ENCODE data around the gene FAU. TPM values are rescaled to one million over a fixed set of nuclear protein-coding genes. Genes with fewer than 3 reads are reported as not detected.

Gene FAU
- 384 and 510 TPM in 2 replicates for polyA plus RNA-seq

GRCh38 chr11:65121865-65122696 is at the start of gene FAU, which contains the start of gene MRPL49:
FAU (minus strand) TSS chr11:65122134; CDS start chr11:65121813, 321 bp downstream.
MRPL49 (plus strand) TSS chr11:65122321; CDS start chr11:65122347, 26 bp downstream.

GRCh38 chr11:65170058-65170534 is 48.2 kb upstream of the FAU start, which contains the start of gene SPDYC:
SPDYC (plus strand) TSS chr11:65170233; CDS start chr11:65171358, 1,125 bp downstream.

GRCh38 chr11:65134240-65134951 is 12.5 kb upstream of the FAU start, which contains the start of gene SYVN1:
SYVN1 (minus strand) TSS chr11:65134519; CDS start chr11:65133601, 918 bp downstream.

GRCh38 chr11:65117206-65118096 is 4.5 kb downstream of the FAU start, which contains the start of gene ZNHIT2:
ZNHIT2 (minus strand) TSS chr11:65117701; CDS start chr11:65117653, 48 bp downstream.

GRCh38 chr11:65111744-65112545 is 10.0 kb downstream of the FAU start, which contains the start of gene TM7SF2:
TM7SF2 (plus strand) TSS chr11:65111872; CDS start chr11:65112016, 144 bp downstream.

GRCh38 chr11:65095974-65096806 is 25.7 kb downstream of the FAU start, which contains the start of gene VPS51:
VPS51 (plus strand) TSS chr11:65096214; CDS start chr11:65096251, 37 bp downstream.

GRCh38 chr11:65083834-65084597 is 37.9 kb downstream of the FAU start, which contains the start of the genes CDCA5 and ZFPL1:
CDCA5 (minus strand) TSS chr11:65084040; CDS start chr11:65083978, 62 bp downstream.
ZFPL1 (plus strand) TSS chr11:65084222; CDS start chr11:65084699, 477 bp downstream.

Other genes starting within 250 kb of the FAU start
- 2.5 and 3.5 TPM in 2 replicates for gene EHD1, start 243.5 kb downstream of the FAU start, polyA plus RNA-seq
- gene ATG2A, start 204.9 kb downstream of the FAU start, polyA plus RNA-seq: 0.70 and 0.73 TPM in 2 replicates
- 1.5 and 3.1 TPM in 2 replicates for gene PPP2R5B, start 197.4 kb downstream of the FAU start, polyA plus RNA-seq
- gene GPHA2, start 186.2 kb downstream of the FAU start, polyA plus RNA-seq: not detected in 2 replicates
- 3.6 and 3.8 TPM in 2 replicates for gene MAJIN, start 150.0 kb downstream of the FAU start, polyA plus RNA-seq
- gene BATF2, start 125.2 kb downstream of the FAU start, polyA plus RNA-seq: not detected in 2 replicates
- 42.7 and 68.3 TPM in 2 replicates for gene ARL2, start 108.0 kb downstream of the FAU start, polyA plus RNA-seq
- 4.7 and 7.0 TPM in 2 replicates for gene SNX15, start 94.7 kb downstream of the FAU start, polyA plus RNA-seq
- gene SAC3D1, start 80.9 kb downstream of the FAU start, polyA plus RNA-seq: 1.3 and 3.6 TPM in 2 replicates
- not detected in 2 replicates for gene NAALADL1, start 63.6 kb downstream of the FAU start, polyA plus RNA-seq
- gene CDCA5, start 38.1 kb downstream of the FAU start, polyA plus RNA-seq: 0.29 and 1.8 TPM in 2 replicates
- gene ZFPL1, start 37.9 kb downstream of the FAU start, polyA plus RNA-seq: 11.0 and 14.9 TPM in 2 replicates
- 15.7 and 25.0 TPM in 2 replicates for gene VPS51, start 25.9 kb downstream of the FAU start, polyA plus RNA-seq
- gene TM7SF2, start 10.3 kb downstream of the FAU start, polyA plus RNA-seq: 17.1 and 28.2 TPM in 2 replicates
- 0.19 and 1.9 TPM in 2 replicates for gene ZNHIT2, start 4.4 kb downstream of the FAU start, polyA plus RNA-seq
- 8.6 and 13.7 TPM in 2 replicates for gene MRPL49, start 187 bp upstream of the FAU start, polyA plus RNA-seq
- gene SYVN1, start 12.4 kb upstream of the FAU start, polyA plus RNA-seq: 24.2 and 35.0 TPM in 2 replicates
- gene SPDYC, start 48.1 kb upstream of the FAU start, polyA plus RNA-seq: not detected in 2 replicates
- gene CAPN1, start 59.8 kb upstream of the FAU start, polyA plus RNA-seq: 4.1 and 6.8 TPM in 2 replicates
- 1.6 and 4.8 TPM in 2 replicates for gene POLA2, start 139.8 kb upstream of the FAU start, polyA plus RNA-seq
- gene CDC42EP2, start 192.7 kb upstream of the FAU start, polyA plus RNA-seq: 2.8 and 4.2 TPM in 2 replicates
- 19.0 and 20.5 TPM in 2 replicates for gene DPF2, start 211.7 kb upstream of the FAU start, polyA plus RNA-seq
- gene TIGD3, start 232.6 kb upstream of the FAU start, polyA plus RNA-seq: 1.7 and 1.8 TPM in 2 replicates